Measurements from ENCODE around the gene MRPS14.
"Not testable (repeated sequence)": the region's sequence is repeated elsewhere in the genome, so short reads cannot be mapped to it uniquely, and the experiment has no call there.

MRPS14 gene

GRCh38 chr1:175023043-175023921 lies at the start of gene MRPS14:
Gene MRPS14 (minus strand): TSS chr1:175023425. CDS start chr1:175023408, 17 bp downstream.
- Histone ChIP-seq H3K36me3 (ENCODE audit: insufficient read depth, low read length) (peaks cover 6% of the 10 kb centered on the region), H3K4me1 (ENCODE audit: insufficient read depth, low read length) (peaks cover 20% of the 10 kb centered on the region), H3K9me3 (ENCODE audit: low read length) (no peaks in the 10 kb centered on the region), H3K4me3 (ENCODE audit: low read length) (peak within 1 kb of the TSS; percentile 89), H3K27me3 (ENCODE audit: insufficient read depth, low read length) (no peaks in the 10 kb centered on the region), H2AFZ (ENCODE audit: low read depth, low read length) (peak within 1 kb of the TSS; percentile 71)

- Histone ChIP-seq H2AFZ (ENCODE audit: low read depth, low read length) (no peak overlapping the region), H3K27me3 (ENCODE audit: insufficient read depth, low read length) (no peaks in the 10 kb centered on the region), H3K4me3 (ENCODE audit: low read length) (no peak overlapping the region), H3K9me3 (ENCODE audit: low read length) (no peaks in the 10 kb centered on the region), H3K4me1 (ENCODE audit: insufficient read depth, low read length) (peaks cover 11% of the 10 kb centered on the region), H3K36me3 (ENCODE audit: insufficient read depth, low read length) (no peaks in the 10 kb centered on the region)
Measured at GRCh38 chr1:175072099-175072951, 49.1 kb upstream of the MRPS14 start.

GRCh38 chr1:175071276-175071943 lies 48.2 kb upstream of the MRPS14 start:
- H3K9me3 ChIP-seq (ENCODE audit: low read length), result no peaks in the 10 kb centered on the region
- no peaks in the 10 kb centered on the region for H3K27me3 ChIP-seq (ENCODE audit: insufficient read depth, low read length)
- no peaks in the 10 kb centered on the region for H3K36me3 ChIP-seq (ENCODE audit: insufficient read depth, low read length)
- no peak overlapping the region for H3K4me3 ChIP-seq (ENCODE audit: low read length)
- H3K4me1 ChIP-seq (ENCODE audit: insufficient read depth, low read length), result peaks cover 11% of the 10 kb centered on the region
- H2AFZ ChIP-seq (ENCODE audit: low read depth, low read length), result no peak overlapping the region

GRCh38 chr1:175070818-175071217 lies 47.6 kb upstream of the MRPS14 start:
- no peaks in the 10 kb centered on the region for H3K27me3 ChIP-seq (ENCODE audit: insufficient read depth, low read length)
- no peaks in the 10 kb centered on the region for H3K9me3 ChIP-seq (ENCODE audit: low read length)
- no peaks in the 10 kb centered on the region for H3K36me3 ChIP-seq (ENCODE audit: insufficient read depth, low read length)
- no peak overlapping the region for H2AFZ ChIP-seq (ENCODE audit: low read depth, low read length)
- peaks cover 11% of the 10 kb centered on the region for H3K4me1 ChIP-seq (ENCODE audit: insufficient read depth, low read length)
- H3K4me3 ChIP-seq (ENCODE audit: low read length), result no peak overlapping the region

GRCh38 chr1:175067362-175068106 lies 44.3 kb upstream of the MRPS14 start, which contains the start of gene TNN:
Gene TNN (plus strand): TSS chr1:175067833. CDS start chr1:175077419, 9,586 bp downstream.
- Histone ChIP-seq H3K4me3 (ENCODE audit: low read length) (no peak within 1 kb of the TSS), H3K9me3 (ENCODE audit: low read length) (no peaks in the 10 kb centered on the region), H2AFZ (ENCODE audit: low read depth, low read length) (no peak within 1 kb of the TSS), H3K4me1 (ENCODE audit: insufficient read depth, low read length) (peaks cover 10% of the 10 kb centered on the region), H3K36me3 (ENCODE audit: insufficient read depth, low read length) (no peaks in the 10 kb centered on the region), H3K27me3 (ENCODE audit: insufficient read depth, low read length) (no peaks in the 10 kb centered on the region)

- H2AFZ ChIP-seq (ENCODE audit: low read depth, low read length), result no peak overlapping the region
- H3K4me3 ChIP-seq (ENCODE audit: low read length), result no peak overlapping the region
- no peaks in the 10 kb centered on the region for H3K27me3 ChIP-seq (ENCODE audit: insufficient read depth, low read length)
- no peaks in the 10 kb centered on the region for H3K4me1 ChIP-seq (ENCODE audit: insufficient read depth, low read length)
- H3K36me3 ChIP-seq (ENCODE audit: insufficient read depth, low read length), result no peaks in the 10 kb centered on the region
- H3K9me3 ChIP-seq (ENCODE audit: low read length), result no peaks in the 10 kb centered on the region
Measured at GRCh38 chr1:175062858-175063257, 39.6 kb upstream of the MRPS14 start.

GRCh38 chr1:175062339-175062738 lies 39.1 kb upstream of the MRPS14 start:
- H3K36me3 ChIP-seq (ENCODE audit: insufficient read depth, low read length), result no peaks in the 10 kb centered on the region
- H2AFZ ChIP-seq (ENCODE audit: low read depth, low read length), result no peak overlapping the region
- no peaks in the 10 kb centered on the region for H3K27me3 ChIP-seq (ENCODE audit: insufficient read depth, low read length)
- H3K4me3 ChIP-seq (ENCODE audit: low read length), result no peak overlapping the region
- no peaks in the 10 kb centered on the region for H3K4me1 ChIP-seq (ENCODE audit: insufficient read depth, low read length)
- H3K9me3 ChIP-seq (ENCODE audit: low read length), result no peaks in the 10 kb centered on the region

- Histone ChIP-seq H3K9me3 (ENCODE audit: low read length) (no peaks in the 10 kb centered on the region), H3K4me1 (ENCODE audit: insufficient read depth, low read length) (no peaks in the 10 kb centered on the region), H3K36me3 (ENCODE audit: insufficient read depth, low read length) (no peaks in the 10 kb centered on the region), H3K27me3 (ENCODE audit: insufficient read depth, low read length) (no peaks in the 10 kb centered on the region), H3K4me3 (ENCODE audit: low read length) (no peak overlapping the region), H2AFZ (ENCODE audit: low read depth, low read length) (no peak overlapping the region)
Measured at GRCh38 chr1:175054736-175055135, 31.5 kb upstream of the MRPS14 start.

- Histone ChIP-seq H2AFZ (ENCODE audit: low read depth, low read length) (no peak overlapping the region), H3K4me3 (ENCODE audit: low read length) (no peak overlapping the region), H3K9me3 (ENCODE audit: low read length) (no peaks in the 10 kb centered on the region), H3K4me1 (ENCODE audit: insufficient read depth, low read length) (no peaks in the 10 kb centered on the region), H3K36me3 (ENCODE audit: insufficient read depth, low read length) (no peaks in the 10 kb centered on the region), H3K27me3 (ENCODE audit: insufficient read depth, low read length) (no peaks in the 10 kb centered on the region)
Measured at GRCh38 chr1:175050992-175051391, 27.8 kb upstream of the MRPS14 start.

GRCh38 chr1:175045519-175045918 lies 22.3 kb upstream of the MRPS14 start:
- no peaks in the 10 kb centered on the region for H3K9me3 ChIP-seq (ENCODE audit: low read length)
- no peaks in the 10 kb centered on the region for H3K27me3 ChIP-seq (ENCODE audit: insufficient read depth, low read length)
- no peak overlapping the region for H2AFZ ChIP-seq (ENCODE audit: low read depth, low read length)
- H3K4me3 ChIP-seq (ENCODE audit: low read length), result no peak overlapping the region
- no peaks in the 10 kb centered on the region for H3K36me3 ChIP-seq (ENCODE audit: insufficient read depth, low read length)
- H3K4me1 ChIP-seq (ENCODE audit: insufficient read depth, low read length), result peaks cover 18% of the 10 kb centered on the region

- Histone ChIP-seq H3K4me3 (ENCODE audit: low read length) (no peak overlapping the region), H3K4me1 (ENCODE audit: insufficient read depth, low read length) (peaks cover 18% of the 10 kb centered on the region)
Measured at GRCh38 chr1:175045097-175045496, 21.9 kb upstream of the MRPS14 start.

GRCh38 chr1:175044591-175044990 lies 21.4 kb upstream of the MRPS14 start:
- H3K4me3 ChIP-seq (ENCODE audit: low read length); H3K9me3 ChIP-seq (ENCODE audit: low read length); H2AFZ ChIP-seq (ENCODE audit: low read depth, low read length); H3K36me3 ChIP-seq (ENCODE audit: insufficient read depth, low read length); H3K27me3 ChIP-seq (ENCODE audit: insufficient read depth, low read length): not testable (repeated sequence)
- H3K4me1 ChIP-seq (ENCODE audit: insufficient read depth, low read length), result peaks cover 18% of the 10 kb centered on the region

More at GRCh38 chr1:175045097-175045496, 21.9 kb upstream of the MRPS14 start:
- Histone ChIP-seq H3K36me3 (ENCODE audit: insufficient read depth, low read length) (no peaks in the 10 kb centered on the region), H2AFZ (ENCODE audit: low read depth, low read length) (no peak overlapping the region), H3K27me3 (ENCODE audit: insufficient read depth, low read length) (no peaks in the 10 kb centered on the region), H3K9me3 (ENCODE audit: low read length) (no peaks in the 10 kb centered on the region)
